HG02623 (cell line): ENCODE results near the gene CT45A1.
"Not testable (repeated sequence)": the region's sequence is repeated elsewhere in the genome, so short reads cannot be mapped to it uniquely, and the experiment has no call there.

Experiments used
- ATAC-seq: cut with Tn5 transposase; IDR thresholded peaks from one replicate; pipeline ENCODE4 v1.9.1; 2021; ENCODE audit warnings: moderate library complexity; ENCODE audit not compliant: unreplicated experiment

Gene CT45A1, protein sequence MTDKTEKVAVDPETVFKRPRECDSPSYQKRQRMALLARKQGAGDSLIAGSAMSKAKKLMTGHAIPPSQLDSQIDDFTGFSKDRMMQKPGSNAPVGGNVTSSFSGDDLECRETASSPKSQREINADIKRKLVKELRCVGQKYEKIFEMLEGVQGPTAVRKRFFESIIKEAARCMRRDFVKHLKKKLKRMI

DNA sequence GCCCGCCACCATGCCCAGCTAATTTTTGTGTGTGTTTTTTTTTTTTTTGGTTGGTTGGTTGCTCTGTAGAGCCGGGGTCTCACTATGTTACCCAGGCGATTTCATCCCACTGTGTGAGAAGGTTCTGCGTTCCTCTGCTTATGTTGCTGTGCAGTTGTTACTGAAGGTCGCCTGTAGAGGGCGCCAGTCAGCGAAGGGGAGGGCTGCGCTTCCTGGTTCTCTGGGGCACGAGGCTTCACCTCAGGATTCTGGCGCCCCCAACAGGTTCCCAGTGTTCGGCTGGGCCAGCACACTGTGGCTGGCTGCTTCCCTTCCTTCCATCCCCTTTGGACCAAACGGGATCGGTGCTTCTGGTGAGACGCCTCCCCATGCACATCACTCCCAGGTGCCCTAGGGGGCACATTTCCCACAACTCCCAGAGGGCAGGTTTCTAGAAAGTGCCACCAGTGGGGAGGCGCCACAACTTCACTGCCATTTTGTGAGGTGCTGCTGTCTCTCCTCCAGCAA is at the start of gene CT45A1:
Gene CT45A1 (plus strand): TSS at position 457 of the 507 bp plus-strand sequence. CDS start 5,302 bp downstream, outside the sequence.
- not testable (repeated sequence) for ATAC-seq

DNA sequence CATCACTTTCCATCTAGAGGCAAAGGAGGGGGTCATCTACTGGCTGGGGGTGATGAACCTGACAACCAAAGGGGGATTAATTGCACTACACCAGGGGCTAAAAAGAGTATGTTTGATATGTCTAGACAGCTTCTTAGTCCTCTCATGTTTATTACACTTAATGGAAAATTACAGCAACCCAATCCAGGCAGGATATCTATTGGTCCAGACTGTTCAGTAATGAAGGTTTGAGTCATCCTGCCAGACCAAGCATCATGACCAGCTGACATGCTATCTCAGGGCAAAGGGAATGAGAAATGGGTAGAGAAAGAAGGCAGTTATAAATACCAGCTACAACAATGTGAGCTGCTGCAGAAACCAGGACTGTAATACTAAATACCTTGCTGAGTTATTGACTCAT is 40.5 kb upstream of the CT45A1 start:
- ATAC-seq, result not testable (repeated sequence)

DNA sequence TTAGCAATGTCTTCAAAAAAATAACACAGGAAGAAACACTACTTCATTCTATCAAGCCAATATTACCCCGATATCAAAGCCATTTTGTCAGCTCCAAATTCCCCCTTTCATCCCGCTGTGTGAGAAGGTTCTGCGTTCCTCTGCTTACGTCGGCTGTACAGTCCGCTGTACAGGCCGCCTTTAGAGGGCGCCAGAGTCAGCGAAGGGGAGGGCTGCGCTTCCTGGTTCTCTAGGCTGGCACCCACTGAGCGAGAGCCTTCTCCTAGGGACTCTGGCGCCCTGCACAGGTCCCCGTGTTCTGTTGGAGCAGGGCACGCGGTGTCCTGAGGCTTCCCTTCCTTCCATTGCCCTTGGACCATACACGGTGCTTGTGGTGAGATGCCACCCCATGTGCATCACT is 25.3 kb upstream of the CT45A1 start:
- no peak for ATAC-seq

DNA sequence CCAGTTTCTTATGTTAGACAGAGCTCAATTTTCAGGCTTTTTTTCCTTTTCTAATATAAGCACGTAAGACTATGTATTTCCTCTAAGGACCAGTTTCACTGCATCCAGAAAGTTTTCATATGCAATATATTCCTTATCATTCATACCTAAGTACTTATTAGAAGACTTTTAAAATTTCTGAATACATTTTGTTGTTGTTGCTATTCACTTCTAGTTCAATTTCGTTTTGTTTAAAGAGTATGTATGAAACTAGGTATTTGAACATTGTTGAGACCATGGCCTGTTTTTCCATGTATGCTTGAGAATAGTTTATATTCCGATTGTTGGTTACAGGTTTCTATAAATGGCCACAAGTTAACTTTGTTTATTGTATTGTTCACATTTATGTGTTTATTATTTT is 18.0 kb upstream of the CT45A1 start:
- ATAC-seq, result no peak

DNA sequence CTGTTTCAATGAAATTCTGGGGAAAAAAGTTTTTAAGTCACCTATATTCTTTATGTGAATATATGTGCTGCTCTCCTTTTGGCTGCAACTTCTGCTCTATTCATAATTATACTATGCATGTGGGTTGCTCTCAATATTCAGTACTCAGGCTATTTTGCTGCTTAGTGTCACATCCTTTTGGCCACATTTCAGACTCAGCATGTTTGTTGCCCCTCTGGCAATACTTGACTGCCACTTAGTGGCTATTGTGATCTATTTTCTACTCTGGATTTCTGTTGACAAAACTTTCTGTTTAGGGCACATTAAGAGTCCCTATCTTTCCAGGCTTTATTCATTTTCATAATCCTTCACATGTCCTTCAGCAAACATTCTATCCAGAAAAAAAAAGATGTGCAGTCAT is 15.8 kb upstream of the CT45A1 start:
- no peak for ATAC-seq

DNA sequence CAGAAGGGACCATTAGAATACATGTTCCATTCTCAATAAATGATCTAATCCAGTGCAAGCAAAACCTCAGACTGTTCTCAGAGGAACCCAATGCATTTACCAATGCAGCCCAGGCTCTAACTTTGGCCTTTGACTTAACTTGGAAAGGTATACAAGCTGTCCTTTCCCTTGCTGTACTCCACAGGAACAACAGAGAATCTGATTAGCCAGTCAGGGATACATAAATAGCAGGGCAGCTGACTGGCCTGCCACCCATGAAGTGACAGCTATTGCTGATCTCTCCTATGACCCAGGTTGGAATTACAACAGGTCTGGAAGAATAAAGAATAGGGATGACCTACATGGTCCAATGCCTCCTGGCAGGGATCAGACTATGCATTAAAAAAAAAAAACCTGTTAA is 14.5 kb upstream of the CT45A1 start:
- no peak for ATAC-seq

DNA sequence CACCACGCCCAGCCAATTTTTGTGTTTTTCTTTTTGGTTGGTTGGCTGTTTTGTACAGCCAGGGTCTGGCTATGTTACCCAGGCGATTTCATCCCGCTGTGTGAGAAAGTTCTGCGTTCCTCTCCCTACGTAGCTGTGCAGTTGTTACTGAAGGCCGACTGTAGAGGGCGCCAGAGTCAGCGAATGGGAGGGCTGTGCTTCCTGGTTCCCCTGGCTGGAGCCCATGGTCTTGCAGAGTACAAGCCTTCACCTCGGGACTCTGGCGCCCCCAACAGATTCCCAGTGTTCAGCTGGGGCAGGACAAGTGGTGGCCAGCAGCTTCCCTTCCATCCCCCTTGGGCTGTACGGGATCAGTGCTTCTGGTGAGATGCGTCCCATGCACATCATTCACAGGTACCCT is 5.6 kb upstream of the CT45A1 start:
- ATAC-seq, result no peak

DNA sequence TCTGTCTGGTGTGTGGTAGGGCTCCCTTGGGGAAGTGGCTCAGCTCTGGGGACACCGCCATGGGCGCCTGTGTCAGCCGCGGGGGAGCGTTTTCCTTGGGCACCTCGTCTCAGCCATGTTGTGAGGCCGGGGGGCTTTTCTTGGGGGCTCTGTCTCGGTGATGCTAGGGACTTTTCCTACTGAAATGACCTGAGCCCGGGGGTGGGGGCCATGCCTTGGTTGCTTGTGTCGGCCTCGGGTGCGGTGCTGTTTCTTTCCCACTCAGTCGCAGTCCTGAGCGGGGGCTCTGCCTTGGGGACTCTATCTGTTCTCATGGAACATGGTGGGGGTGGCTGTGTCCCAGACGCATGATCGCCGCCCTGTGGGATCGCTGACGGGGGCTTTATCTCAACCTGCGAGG is 356 bp downstream of the CT45A1 start:
- no peak for ATAC-seq

DNA sequence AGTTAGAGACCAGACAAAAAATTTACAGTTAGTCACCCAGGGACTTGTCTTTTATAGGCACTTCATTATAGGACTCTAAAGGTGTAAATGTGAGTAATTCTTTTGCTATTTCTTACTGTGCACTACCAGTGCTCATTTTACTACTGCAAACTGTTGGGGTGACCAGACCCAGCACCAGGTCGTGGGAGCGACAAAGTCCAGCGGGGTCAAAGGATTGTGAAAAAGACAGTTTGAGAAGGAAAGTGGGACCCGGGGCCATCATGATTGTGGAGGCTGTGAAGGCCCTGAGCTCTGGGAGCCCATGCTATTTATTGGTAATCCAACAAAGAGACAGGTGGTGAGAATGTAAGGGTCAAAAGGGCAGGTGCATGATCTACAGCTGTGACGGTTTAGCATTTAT is 21.2 kb downstream of the CT45A1 start:
- ATAC-seq, result not testable (repeated sequence)

DNA sequence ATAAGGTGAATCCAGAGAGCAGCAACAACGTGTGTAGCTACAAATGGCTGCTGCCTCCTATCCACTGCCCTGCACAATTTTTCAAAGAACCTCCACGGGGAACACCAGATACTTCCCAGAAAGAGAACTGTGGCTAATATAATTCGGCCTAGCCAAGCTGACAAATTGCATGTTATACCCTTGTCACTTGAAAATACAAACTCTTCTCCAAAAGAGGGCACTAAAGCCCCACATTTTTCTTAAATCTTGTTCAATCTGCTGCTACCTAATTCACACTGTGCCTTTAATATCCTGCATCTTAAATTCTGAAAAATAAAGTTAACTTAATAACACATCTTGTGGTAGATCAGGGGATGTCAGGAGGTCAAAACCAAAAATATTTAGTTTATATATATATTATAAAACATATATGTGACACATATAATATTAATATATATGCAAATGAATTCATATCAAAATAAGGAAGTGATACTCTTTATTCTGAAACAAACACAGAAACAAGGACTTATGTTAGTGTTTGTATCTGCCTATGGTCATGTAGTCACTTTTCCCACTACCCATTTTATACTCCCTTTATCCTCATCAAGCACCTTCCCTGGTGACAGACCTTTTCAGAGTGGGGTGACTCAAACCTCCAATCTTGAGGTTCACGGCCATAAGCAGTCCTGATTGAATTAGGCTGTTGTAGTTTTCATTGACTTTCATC is 24.1 kb downstream of the CT45A1 start:
- ATAC-seq, result no peak

DNA sequence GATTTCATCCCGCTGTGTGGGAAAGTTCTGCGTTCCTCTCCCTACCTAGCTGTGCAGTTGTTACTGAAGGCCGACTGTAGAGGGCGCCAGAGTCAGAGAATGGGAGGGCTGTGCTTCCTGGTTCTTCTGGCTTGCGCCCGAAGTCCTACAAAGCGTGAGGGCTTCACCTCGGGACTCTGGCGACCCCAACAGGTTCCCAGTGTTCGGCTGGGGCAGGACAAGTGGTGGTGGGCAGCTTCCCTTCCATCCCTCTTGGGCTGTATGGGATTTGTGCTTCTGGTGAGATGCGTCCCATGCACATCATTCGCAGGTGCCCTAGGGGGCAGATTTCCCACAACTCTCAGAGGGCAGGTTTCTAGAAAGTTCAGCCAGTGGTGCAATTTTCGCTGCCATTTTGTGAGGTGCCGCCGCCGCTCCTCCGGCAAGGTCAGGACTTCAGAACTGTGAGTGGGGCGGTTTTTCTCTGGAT is 27.3 kb downstream of the CT45A1 start:
- ATAC-seq, result no peak

DNA sequence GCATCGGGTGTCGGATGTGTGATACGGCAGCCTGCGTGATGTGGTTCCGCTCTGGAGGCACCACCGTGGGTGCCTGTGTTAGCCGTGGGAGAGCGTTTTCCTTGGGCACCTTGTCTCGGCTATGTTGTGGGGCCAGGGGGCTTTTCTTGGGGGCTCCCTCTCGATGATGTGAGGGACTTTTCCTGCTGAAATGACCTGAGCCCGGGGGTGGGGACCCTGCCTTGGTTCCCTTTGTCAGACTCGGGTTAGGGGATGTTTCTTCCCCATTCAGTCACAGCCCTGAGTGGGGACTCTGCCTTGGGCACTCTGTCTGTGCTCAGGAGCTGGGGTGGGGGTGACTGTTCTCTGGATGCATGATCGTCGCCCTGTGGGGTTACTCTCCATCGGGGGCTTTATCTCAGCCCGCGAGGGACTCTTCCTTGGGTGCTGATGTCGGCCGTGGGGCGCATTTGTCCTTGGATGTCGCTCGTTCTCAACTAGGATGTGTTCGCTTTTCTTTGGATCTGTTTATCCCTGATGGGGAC is 27.8 kb downstream of the CT45A1 start:
- no peak for ATAC-seq

DNA sequence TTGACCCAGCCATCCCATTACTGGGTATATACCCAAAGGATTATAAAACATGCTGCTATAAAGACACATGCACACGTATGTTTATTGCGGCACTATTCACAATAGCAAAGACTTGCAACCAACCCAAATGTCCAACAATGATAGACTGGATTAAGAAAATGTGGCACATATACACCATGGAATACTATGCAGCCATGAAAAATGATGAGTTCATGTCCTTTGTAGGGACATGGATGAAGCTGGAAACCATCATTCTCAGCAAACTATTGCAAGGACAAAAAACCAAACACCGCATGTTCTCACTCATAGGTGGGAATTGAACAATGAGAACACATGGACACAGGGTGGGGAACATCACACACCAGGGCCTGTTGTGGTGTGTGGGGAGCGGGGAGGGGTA is 31.3 kb downstream of the CT45A1 start:
- ATAC-seq, result not testable (repeated sequence)

DNA sequence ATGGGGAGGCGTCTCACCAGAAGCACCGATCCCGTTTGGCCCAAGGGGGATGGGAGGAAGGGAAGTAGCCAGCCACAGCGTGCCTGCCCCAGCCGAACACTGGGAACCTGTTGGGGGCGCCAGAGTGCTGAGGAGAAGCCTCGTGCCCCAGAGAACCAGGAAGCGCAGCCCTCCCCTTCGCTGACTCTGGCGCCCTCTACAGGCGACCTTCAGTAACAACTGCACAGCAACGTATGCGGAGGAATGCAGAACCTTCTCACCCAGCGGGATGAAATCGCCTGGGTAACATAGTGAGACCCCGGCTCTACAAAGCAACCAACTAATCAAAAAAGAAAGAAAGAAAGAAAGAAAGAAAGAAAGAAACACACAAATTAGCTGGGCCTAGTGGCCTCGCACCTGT is 54.7 kb downstream of the CT45A1 start, which contains the start of gene CT45A3:
Gene CT45A3 (minus strand): TSS at position 101 of the 400 bp plus-strand sequence. CDS start 3,747 bp downstream, outside the sequence.
- ATAC-seq, result not testable (repeated sequence)
